Fibroblast of skin of left quadriceps (primary cell): ENCODE data around the gene AKR1C8.

Experiments
- DNase-seq, 2 experiments: peaks; one replicate each; pipeline ENCODE4 v3.0.0-alpha.2; 2013; ENCODE audit warnings: low read depth in 2 of 2

AKR1C8 gene

GRCh38 chr10:5108658-5109416 lies 76.1 kb downstream of the AKR1C8 start:
- no peak for DNase-seq

GRCh38 chr10:5107860-5108526 lies 77.0 kb downstream of the AKR1C8 start:
- no peak for DNase-seq

GRCh38 chr10:5106553-5106952 lies 78.4 kb downstream of the AKR1C8 start:
- no peak for DNase-seq

- no peak for DNase-seq
These were observed 79.3 kb downstream of the AKR1C8 start for GRCh38 chr10:5105626-5106025.
